Prostate gland (tissue), 2 donors: ENCODE results near the gene PAPSS2.

ENCODE experiments used
- POLR2A ChIP-seq: fragments of 450-650 bp; IDR thresholded peaks from one replicate; pipeline ENCODE4 v1.6.1; 2016; ENCODE audit warnings: antibody characterized with exemption, mild to moderate bottlenecking
- POLR2AphosphoS5 ChIP-seq: sonication (generic); formaldehyde crosslinking; IDR thresholded peaks from one replicate; pipeline ENCODE4 v1.6.1; 2017; ENCODE audit warnings: antibody characterized with exemption
- TF ChIP-seq, protein P1 (sequence below), 4 experiments: fragments of 200-600 bp in 2 of 4; fragments of 450-650 bp in 2 of 4; sonication (generic) in 2 of 4; IDR thresholded peaks; 1 replicate in 3 of 4; 2 replicates in 1 of 4; pipeline ENCODE4 v1.5.1; 2016 to 2019; ENCODE audit warnings: antibody characterized with exemption in 4 of 4, mild to moderate bottlenecking in 2 of 4, moderate library complexity in 2 of 4

DNA sequence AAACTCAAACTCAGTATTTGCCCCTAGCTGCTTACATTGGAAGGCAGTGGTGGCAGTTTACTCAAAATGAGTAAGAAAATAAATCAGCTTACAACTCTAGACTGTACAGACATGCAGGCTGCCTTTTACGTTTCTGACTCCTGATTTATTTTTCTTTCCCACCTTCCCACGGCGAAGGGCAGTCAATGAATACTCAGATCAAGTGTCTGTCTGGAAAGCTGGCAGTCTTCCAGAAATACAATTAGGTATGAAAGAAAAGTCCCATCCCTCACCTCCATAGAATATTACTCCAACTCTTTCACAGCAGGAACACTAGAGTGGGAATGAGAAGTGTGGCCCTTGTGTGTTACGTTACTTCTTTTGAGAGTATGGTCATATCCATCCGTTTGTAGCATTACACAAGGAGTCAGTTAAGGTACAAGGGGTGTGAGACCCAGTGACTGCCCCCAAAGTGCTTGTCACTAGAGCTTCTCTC lies 1.3 kb upstream of the PAPSS2 start:
- TF ChIP-seq, protein P1, sequence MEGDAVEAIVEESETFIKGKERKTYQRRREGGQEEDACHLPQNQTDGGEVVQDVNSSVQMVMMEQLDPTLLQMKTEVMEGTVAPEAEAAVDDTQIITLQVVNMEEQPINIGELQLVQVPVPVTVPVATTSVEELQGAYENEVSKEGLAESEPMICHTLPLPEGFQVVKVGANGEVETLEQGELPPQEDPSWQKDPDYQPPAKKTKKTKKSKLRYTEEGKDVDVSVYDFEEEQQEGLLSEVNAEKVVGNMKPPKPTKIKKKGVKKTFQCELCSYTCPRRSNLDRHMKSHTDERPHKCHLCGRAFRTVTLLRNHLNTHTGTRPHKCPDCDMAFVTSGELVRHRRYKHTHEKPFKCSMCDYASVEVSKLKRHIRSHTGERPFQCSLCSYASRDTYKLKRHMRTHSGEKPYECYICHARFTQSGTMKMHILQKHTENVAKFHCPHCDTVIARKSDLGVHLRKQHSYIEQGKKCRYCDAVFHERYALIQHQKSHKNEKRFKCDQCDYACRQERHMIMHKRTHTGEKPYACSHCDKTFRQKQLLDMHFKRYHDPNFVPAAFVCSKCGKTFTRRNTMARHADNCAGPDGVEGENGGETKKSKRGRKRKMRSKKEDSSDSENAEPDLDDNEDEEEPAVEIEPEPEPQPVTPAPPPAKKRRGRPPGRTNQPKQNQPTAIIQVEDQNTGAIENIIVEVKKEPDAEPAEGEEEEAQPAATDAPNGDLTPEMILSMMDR (IDR thresholded peaks at IDR 0.05), result no peak
- TF ChIP-seq POLR2A, result no peak
- no peak for TF ChIP-seq POLR2AphosphoS5
